ENCODE measurements around the gene SCGN. TPM values are rescaled to one million over a fixed set of nuclear protein-coding genes. Genes with fewer than 3 reads are reported as not detected.

The SCGN gene
- total RNA-seq, 4 donors from 2014 or later: 0.35 to 3.6 (median 1.3) TPM; not detected in 1

DNA sequence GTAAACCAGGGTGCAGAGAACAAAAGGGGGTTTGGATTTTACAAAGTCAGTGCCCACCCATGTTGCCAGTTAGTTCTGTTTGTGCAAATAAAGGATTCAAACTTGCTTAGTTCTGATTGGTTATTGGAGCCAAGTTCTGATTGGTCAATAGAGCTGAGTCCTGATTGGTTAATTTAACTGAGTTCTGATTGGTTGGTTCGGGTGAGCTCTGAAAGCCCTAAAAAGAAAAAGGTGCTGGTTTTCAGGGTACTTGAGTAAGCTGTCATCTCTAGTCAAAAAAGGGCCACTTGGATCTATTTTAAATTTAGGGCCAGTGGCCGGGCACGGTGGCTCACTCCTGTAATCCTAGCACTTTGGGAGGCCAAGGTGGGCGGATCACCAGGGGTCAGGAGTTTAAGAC lies 47.6 kb downstream of the SCGN start:
- no peak overlapping the region for H3K27ac ChIP-seq
- no peak overlapping the region for H3K4me3 ChIP-seq
- H3K9me3 ChIP-seq: no peaks in the 10 kb centered on the region
- TF ChIP-seq, protein P1, sequence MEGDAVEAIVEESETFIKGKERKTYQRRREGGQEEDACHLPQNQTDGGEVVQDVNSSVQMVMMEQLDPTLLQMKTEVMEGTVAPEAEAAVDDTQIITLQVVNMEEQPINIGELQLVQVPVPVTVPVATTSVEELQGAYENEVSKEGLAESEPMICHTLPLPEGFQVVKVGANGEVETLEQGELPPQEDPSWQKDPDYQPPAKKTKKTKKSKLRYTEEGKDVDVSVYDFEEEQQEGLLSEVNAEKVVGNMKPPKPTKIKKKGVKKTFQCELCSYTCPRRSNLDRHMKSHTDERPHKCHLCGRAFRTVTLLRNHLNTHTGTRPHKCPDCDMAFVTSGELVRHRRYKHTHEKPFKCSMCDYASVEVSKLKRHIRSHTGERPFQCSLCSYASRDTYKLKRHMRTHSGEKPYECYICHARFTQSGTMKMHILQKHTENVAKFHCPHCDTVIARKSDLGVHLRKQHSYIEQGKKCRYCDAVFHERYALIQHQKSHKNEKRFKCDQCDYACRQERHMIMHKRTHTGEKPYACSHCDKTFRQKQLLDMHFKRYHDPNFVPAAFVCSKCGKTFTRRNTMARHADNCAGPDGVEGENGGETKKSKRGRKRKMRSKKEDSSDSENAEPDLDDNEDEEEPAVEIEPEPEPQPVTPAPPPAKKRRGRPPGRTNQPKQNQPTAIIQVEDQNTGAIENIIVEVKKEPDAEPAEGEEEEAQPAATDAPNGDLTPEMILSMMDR (IDR thresholded peaks at IDR 0.05): no peak
- no peak for TF ChIP-seq POLR2AphosphoS5 (IDR thresholded peaks at IDR 0.05)
- TF ChIP-seq EP300 (IDR thresholded peaks at IDR 0.05): no peak
- no peak for TF ChIP-seq POLR2A (IDR thresholded peaks at IDR 0.05)
- H3K4me1 ChIP-seq: no peaks in the 10 kb centered on the region
- no peaks in the 10 kb centered on the region for H3K27me3 ChIP-seq
- H3K36me3 ChIP-seq: no peaks in the 10 kb centered on the region
- ATAC-seq: no peak
- WGBS, 2 donors (ENCODE audit: low coverage in 1 of 2): 80 to 100% methylated on average over 1 of the region's 4 CpGs

DNA sequence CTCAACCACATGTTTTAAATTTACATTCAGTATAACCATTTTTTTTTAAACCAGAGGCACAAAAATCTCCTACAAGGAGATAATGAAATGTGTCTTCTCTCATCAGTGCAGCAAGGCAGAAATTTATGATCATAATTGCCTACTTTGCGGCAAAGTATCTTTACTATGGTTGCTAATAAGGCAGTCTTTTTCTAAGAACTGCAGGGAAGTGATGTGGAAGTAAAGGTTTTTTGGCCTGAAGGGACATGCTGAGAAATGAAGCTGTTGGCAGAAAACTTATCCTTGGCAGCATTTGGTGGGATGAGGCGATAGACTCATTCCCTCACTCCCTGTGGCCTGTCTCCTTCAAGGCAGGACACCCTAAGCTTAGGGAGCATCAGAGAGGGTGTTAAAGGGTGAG lies 48.7 kb downstream of the SCGN start:
- WGBS, 2 donors (ENCODE audit: low coverage in 1 of 2): 42 to 59% methylated on average over 2 of the region's 2 CpGs
- TF ChIP-seq POLR2AphosphoS5 (IDR thresholded peaks at IDR 0.05) (no peak), EP300 (IDR thresholded peaks at IDR 0.05) (no peak), POLR2A (IDR thresholded peaks at IDR 0.05) (no peak)
- TF ChIP-seq, protein P1 (IDR thresholded peaks at IDR 0.05): no peak

GRCh38 chr6:25701807-25702206 lies 49.8 kb downstream of the SCGN start:
- no peak overlapping the region for H3K4me3 ChIP-seq
- 60 to 100% methylated on average over 1 to 2 of the region's 3 CpGs for WGBS, 2 donors (ENCODE audit: low coverage in 1 of 2)
- H3K27me3 ChIP-seq: no peaks in the 10 kb centered on the region
- no peaks in the 10 kb centered on the region for H3K9me3 ChIP-seq
- H3K27ac ChIP-seq: no peak overlapping the region
- H3K4me1 ChIP-seq: no peaks in the 10 kb centered on the region
- ATAC-seq: no peak
- TF ChIP-seq POLR2AphosphoS5 (IDR thresholded peaks at IDR 0.05) (no peak), EP300 (IDR thresholded peaks at IDR 0.05) (no peak), POLR2A (IDR thresholded peaks at IDR 0.05) (no peak)
- TF ChIP-seq, protein P1 (IDR thresholded peaks at IDR 0.05): no peak
- H3K36me3 ChIP-seq: no peaks in the 10 kb centered on the region

More for the DNA sequence above, 48.7 kb downstream of the SCGN start:
- H3K27ac ChIP-seq: no peak overlapping the region
- no peaks in the 10 kb centered on the region for H3K36me3 ChIP-seq
- no peak for ATAC-seq
- no peaks in the 10 kb centered on the region for H3K9me3 ChIP-seq
- H3K27me3 ChIP-seq: no peaks in the 10 kb centered on the region
- no peaks in the 10 kb centered on the region for H3K4me1 ChIP-seq
- H3K4me3 ChIP-seq: no peak overlapping the region

GRCh38 chr6:25703005-25703404 lies 51.0 kb downstream of the SCGN start:
- 63 to 80% methylated on average over 1 to 2 of the region's 3 CpGs for WGBS, 2 donors (ENCODE audit: low coverage in 1 of 2)
- H3K27ac ChIP-seq: no peak overlapping the region
- H3K36me3 ChIP-seq: no peaks in the 10 kb centered on the region
- H3K4me3 ChIP-seq: no peak overlapping the region
- H3K4me1 ChIP-seq: no peaks in the 10 kb centered on the region
- no peaks in the 10 kb centered on the region for H3K27me3 ChIP-seq
- no peaks in the 10 kb centered on the region for H3K9me3 ChIP-seq
- TF ChIP-seq POLR2AphosphoS5 (IDR thresholded peaks at IDR 0.05) (no peak), POLR2A (IDR thresholded peaks at IDR 0.05) (no peak), EP300 (IDR thresholded peaks at IDR 0.05) (no peak)
- TF ChIP-seq, protein P1 (IDR thresholded peaks at IDR 0.05): no peak
- ATAC-seq: no peak

- Histone ChIP-seq H3K4me1 (no peaks in the 10 kb centered on the region), H3K27me3 (no peaks in the 10 kb centered on the region), H3K36me3 (no peaks in the 10 kb centered on the region), H3K4me3 (no peak overlapping the region), H3K9me3 (no peaks in the 10 kb centered on the region), H3K27ac (no peak overlapping the region)
- TF ChIP-seq POLR2AphosphoS5 (IDR thresholded peaks at IDR 0.05): no peak
- TF ChIP-seq EP300 (IDR thresholded peaks at IDR 0.05): no peak
- TF ChIP-seq POLR2A (IDR thresholded peaks at IDR 0.05): no peak
- TF ChIP-seq, protein P1 (IDR thresholded peaks at IDR 0.05): no peak
- WGBS, 2 donors (ENCODE audit: low coverage in 1 of 2): 38 to 69% methylated on average over 3 of the region's 3 CpGs
- ATAC-seq: no peak
Measured at GRCh38 chr6:25704001-25704400, 52.0 kb downstream of the SCGN start.

Measured in gastroesophageal sphincter (tissue), 4 donors.